ENCODE results near the gene PDE6G.
"Not testable (repeated sequence)": the region's sequence is repeated elsewhere in the genome, so short reads cannot be mapped to it uniquely, and the experiment has no call there.

Gene PDE6G

GRCh38 chr17:81635973-81636504, 20.3 kb downstream of the PDE6G start:
- Mint-ChIP-seq H3K27me3 (no peaks in the 10 kb centered on the region), H3K4me1 (peaks cover 18% of the 10 kb centered on the region), H3K9me3 (no peaks in the 10 kb centered on the region), H3K4me3 (peak overlapping the region; percentile 99), H3K27ac (peak overlapping the region; percentile 96), H3K36me3 (peaks cover 6% of the 10 kb centered on the region)

- peaks cover 18% of the 10 kb centered on the region for H3K4me1 Mint-ChIP-seq
- no peaks in the 10 kb centered on the region for H3K27me3 Mint-ChIP-seq
- no peaks in the 10 kb centered on the region for H3K9me3 Mint-ChIP-seq
- peak overlapping the region; percentile 41 for H3K27ac Mint-ChIP-seq
- H3K36me3 Mint-ChIP-seq, result peaks cover 6% of the 10 kb centered on the region
- H3K4me3 Mint-ChIP-seq, result peak overlapping the region; percentile 99
These were observed 20.9 kb downstream of the PDE6G start for GRCh38 chr17:81635431-81635830.

GRCh38 chr17:81631482-81631881, 24.9 kb downstream of the PDE6G start:
- Mint-ChIP-seq H3K4me1 (peaks cover 16% of the 10 kb centered on the region), H3K9me3 (no peaks in the 10 kb centered on the region), H3K27me3 (no peaks in the 10 kb centered on the region), H3K36me3 (peaks cover 8% of the 10 kb centered on the region), H3K27ac (no peak overlapping the region), H3K4me3 (no peak overlapping the region)

GRCh38 chr17:81630274-81630673, 26.1 kb downstream of the PDE6G start:
- Mint-ChIP-seq H3K4me1 (peaks cover 13% of the 10 kb centered on the region), H3K36me3 (peaks cover 12% of the 10 kb centered on the region), H3K4me3 (no peak overlapping the region), H3K9me3 (no peaks in the 10 kb centered on the region), H3K27me3 (no peaks in the 10 kb centered on the region), H3K27ac (no peak overlapping the region)

DNA sequence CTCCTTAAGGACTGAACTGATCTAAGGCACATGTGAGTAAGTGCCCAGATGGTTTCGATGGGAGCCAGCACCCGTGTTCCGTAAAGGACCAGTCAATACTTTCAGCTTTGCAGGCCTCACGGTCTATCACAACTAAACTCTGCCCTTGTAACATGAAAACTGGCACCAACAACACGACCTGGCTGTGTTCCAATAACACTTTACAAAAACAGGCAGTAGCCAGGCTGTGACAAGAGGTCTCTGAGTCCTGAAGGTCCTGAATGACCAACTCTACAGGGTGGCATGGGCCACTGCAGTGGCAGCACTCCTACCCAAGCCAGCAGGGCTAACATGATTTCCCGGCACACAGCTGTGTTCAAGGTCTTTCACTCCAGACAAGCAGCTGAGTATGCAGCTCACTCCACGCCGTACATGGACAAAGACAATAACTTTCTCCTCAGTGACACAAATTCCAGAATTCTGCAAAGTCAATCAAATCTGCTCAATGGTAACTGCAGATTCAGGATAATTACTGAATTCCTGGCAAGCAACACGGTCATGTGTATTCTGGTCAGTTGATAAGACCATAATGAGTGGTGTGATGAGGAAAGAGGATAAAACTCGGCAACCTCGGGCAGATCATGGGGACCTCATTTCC, 34.7 kb downstream of the PDE6G start:
- H3K27me3 Mint-ChIP-seq, result no peaks in the 10 kb centered on the region
- H3K4me1 Mint-ChIP-seq, result peaks cover 24% of the 10 kb centered on the region
- no peaks in the 10 kb centered on the region for H3K9me3 Mint-ChIP-seq
- H3K27ac Mint-ChIP-seq, result no peak overlapping the region
- no peak overlapping the region for H3K4me3 Mint-ChIP-seq
- H3K36me3 Mint-ChIP-seq, result peaks cover 26% of the 10 kb centered on the region

DNA sequence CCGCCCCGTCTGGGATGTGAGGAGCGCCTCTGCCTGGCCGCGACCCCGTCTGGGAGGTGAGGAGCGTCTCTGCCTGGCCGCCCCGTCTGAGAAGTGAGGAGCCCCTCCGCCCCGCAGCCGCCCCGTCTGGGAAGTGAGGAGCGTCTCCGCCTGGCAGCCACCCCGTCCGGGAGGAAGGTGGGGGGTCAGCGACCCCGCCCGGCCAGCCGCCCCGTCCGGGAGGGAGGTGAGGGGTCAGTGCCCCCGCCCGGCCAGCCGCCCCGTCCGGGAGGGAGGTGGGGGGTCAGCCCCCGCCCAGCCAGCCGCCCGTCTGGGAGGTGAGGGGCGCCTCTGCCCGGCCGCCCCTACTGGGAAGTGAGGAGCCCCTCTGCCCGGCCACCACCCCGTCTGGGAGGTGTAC, 38.0 kb downstream of the PDE6G start:
- H3K36me3 Mint-ChIP-seq, H3K4me3 Mint-ChIP-seq, H3K27ac Mint-ChIP-seq, H3K9me3 Mint-ChIP-seq, H3K27me3 Mint-ChIP-seq: not testable (repeated sequence)
- peaks cover 31% of the 10 kb centered on the region for H3K4me1 Mint-ChIP-seq

DNA sequence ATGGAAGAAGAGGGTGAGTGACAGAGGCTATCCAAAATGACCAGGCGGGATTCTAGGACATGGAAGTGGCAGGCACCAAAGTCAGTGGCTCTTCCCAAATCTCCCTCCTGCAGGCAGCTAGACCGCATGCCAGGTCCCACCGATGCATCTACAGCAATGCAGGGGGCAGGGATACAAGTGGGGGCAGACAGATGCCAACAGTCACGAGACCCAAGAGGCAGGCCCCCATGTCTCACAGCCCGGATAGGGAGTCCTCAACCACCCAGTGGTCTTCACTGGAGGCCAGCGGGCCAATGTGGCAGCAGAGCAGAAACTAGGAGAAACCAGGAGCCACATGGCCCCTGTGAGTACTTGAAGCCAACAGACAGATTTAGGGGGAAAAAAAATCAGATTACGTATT, 39.5 kb downstream of the PDE6G start:
- H3K27ac Mint-ChIP-seq, result no peak overlapping the region
- H3K4me3 Mint-ChIP-seq, result no peak overlapping the region
- H3K4me1 Mint-ChIP-seq, result peaks cover 31% of the 10 kb centered on the region
- no peaks in the 10 kb centered on the region for H3K9me3 Mint-ChIP-seq
- H3K27me3 Mint-ChIP-seq, result no peaks in the 10 kb centered on the region
- peaks cover 7% of the 10 kb centered on the region for H3K36me3 Mint-ChIP-seq

DNA sequence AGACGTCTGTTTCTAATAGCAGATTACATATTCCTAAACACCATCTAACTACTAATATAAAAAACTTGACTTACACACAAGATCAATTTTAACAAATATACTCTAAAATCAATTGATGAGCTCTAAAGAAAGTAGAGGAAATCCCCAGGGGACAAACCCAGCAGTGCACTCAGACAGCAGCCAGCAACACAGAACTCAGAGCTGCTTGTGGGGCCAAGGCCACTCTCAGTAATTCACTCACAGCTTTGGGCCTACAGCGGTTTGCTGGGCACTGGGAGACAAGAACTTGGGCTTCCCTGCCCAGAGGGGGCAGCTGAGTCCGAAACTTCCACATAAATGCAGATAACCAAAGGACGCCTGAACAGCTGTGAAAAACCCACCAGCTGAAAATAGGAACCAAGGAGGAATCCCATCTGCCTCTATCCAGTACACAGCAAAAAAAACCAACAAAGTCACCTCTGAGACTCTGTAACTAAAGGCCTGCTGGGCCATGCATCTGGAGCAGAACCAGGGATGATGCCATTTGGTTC, 40.9 kb downstream of the PDE6G start:
- Mint-ChIP-seq H3K27me3 (no peaks in the 10 kb centered on the region), H3K27ac (no peak overlapping the region), H3K9me3 (no peaks in the 10 kb centered on the region), H3K4me1 (peaks cover 31% of the 10 kb centered on the region), H3K4me3 (no peak overlapping the region), H3K36me3 (peaks cover 5% of the 10 kb centered on the region)

DNA sequence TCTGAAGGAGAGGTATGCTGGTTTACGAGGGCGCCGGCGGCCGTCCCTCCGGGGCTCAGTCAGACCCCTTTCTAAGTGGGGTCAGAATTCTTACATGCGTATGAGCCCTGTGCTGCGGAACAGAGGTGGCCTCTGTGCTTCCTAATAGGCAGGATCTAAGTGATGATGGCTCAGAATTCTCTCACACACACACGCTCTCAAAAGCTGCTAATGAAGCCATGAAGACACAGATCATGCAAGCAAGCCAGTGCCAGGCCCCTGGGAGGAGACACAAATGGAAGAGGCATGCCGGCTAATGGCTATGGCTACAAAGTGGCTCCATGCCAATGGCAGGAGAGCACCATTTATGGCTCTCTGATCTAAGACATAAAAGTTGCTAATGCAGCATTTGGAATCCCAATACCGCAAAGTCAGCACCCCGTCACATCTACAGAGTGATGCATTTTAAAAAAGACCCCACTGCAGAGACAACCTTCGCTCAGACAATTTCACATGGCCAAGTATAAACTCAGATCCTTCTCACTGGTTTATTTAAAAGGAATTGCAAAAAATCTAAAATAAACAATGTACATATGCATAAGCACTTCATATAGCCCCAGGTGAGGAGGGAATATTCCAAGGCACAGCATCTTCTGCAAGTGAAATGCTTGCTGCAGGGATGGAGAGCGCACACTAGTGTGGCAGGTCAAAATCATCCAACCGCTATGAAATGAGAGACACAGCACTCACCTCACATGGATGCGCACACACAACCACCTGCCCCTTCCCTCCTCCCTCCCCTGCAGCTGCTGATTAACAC, 44.0 kb downstream of the PDE6G start:
- H3K4me1 Mint-ChIP-seq, result peaks cover 31% of the 10 kb centered on the region
- no peaks in the 10 kb centered on the region for H3K27me3 Mint-ChIP-seq
- peaks cover 2% of the 10 kb centered on the region for H3K36me3 Mint-ChIP-seq
- H3K4me3 Mint-ChIP-seq, result no peak overlapping the region
- no peak overlapping the region for H3K27ac Mint-ChIP-seq
- H3K9me3 Mint-ChIP-seq, result no peaks in the 10 kb centered on the region

- Mint-ChIP-seq H3K9me3 (no peaks in the 10 kb centered on the region), H3K27me3 (no peaks in the 10 kb centered on the region), H3K27ac (no peak overlapping the region), H3K4me1 (peaks cover 14% of the 10 kb centered on the region), H3K4me3 (no peak overlapping the region), H3K36me3 (peaks cover 7% of the 10 kb centered on the region)
These were observed 46.6 kb downstream of the PDE6G start for GRCh38 chr17:81609541-81610311.

DNA sequence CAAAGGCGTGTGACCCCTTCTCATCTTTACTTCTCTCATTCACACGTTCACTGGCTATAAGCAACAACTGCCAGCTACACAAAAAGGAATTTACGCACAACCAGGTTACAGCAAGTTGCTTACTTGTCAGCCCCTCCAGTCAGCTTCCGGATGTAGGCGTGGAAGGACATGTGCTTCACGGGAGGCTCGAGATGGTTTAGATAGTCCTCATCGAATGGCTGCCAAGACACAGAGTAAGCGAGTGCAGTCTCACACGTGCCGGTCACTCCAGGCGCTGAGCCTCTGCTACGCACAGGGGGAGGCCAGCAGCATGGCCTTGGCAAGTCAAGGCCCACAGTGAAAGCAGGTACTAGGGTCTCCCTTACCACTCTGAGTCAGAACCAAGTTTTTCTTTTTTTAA, 47.7 kb downstream of the PDE6G start:
- H3K36me3 Mint-ChIP-seq, result peaks cover 8% of the 10 kb centered on the region
- H3K9me3 Mint-ChIP-seq, result no peaks in the 10 kb centered on the region
- H3K27me3 Mint-ChIP-seq, result no peaks in the 10 kb centered on the region
- no peak overlapping the region for H3K4me3 Mint-ChIP-seq
- peak overlapping the region; percentile 51 for H3K27ac Mint-ChIP-seq
- peaks cover 3% of the 10 kb centered on the region for H3K4me1 Mint-ChIP-seq

GRCh38 chr17:81608082-81608481, 48.3 kb downstream of the PDE6G start:
- no peaks in the 10 kb centered on the region for H3K27me3 Mint-ChIP-seq
- no peaks in the 10 kb centered on the region for H3K4me1 Mint-ChIP-seq
- no peak overlapping the region for H3K4me3 Mint-ChIP-seq
- peaks cover 8% of the 10 kb centered on the region for H3K36me3 Mint-ChIP-seq
- no peak overlapping the region for H3K27ac Mint-ChIP-seq
- no peaks in the 10 kb centered on the region for H3K9me3 Mint-ChIP-seq

DNA sequence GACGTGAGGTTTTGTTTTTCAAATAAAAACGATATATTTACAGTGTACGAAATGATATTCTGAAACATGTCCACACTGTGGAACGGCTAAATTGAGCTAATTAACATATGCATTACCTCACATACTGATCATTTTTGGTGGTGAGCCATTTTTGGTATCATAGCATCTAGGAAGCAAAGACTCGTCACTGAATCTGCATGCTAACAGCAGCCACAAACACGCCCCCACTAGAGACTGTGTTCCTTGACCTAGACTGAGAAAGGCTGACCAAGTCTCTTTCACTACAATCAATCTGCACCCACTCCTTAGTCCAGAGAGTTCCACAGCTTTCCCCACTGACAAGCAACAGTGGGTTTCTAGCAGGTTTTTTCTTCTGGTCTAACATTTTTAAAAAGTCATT, 48.9 kb downstream of the PDE6G start:
- H3K9me3 Mint-ChIP-seq, result no peaks in the 10 kb centered on the region
- H3K4me1 Mint-ChIP-seq, result no peaks in the 10 kb centered on the region
- no peak overlapping the region for H3K4me3 Mint-ChIP-seq
- H3K27me3 Mint-ChIP-seq, result no peaks in the 10 kb centered on the region
- H3K27ac Mint-ChIP-seq, result no peak overlapping the region
- H3K36me3 Mint-ChIP-seq, result peaks cover 7% of the 10 kb centered on the region

DNA sequence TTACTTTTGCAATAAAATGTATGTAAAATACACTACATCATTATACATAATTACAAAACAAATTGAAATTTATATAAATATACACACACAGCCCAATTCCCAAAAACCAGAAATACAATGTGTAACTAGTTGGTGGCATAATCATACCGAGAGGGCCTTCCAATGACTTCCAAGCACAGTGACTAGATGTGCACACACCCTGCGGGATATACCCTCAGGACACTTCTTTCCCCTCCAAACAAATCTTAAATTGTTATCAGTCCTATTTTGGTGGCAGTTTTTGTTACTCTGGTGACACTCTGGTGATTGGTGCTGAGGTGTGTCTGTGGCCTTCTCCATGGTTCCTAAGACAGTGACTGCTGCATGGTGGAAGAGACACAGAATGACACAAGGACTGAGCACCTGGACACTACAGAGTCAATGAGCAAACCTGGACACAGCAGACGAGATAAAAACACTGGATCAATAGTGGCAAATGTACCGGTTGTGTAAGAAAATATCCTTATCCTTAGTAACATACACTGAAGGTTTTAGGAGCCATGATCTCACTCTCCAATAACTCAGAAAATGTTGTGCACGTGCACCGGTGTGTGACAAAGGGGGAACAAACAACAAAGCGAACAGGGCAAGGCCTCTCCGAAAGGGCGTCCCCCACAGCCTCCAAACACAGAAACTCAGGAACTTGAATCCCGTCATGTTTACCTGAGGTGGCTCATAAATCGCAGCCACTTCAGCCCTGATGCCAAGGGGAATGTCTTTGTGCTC, 52.3 kb downstream of the PDE6G start:
- Mint-ChIP-seq H3K4me3 (no peak overlapping the region), H3K27ac (no peak overlapping the region), H3K9me3 (no peaks in the 10 kb centered on the region), H3K4me1 (peaks cover 6% of the 10 kb centered on the region), H3K36me3 (peaks cover 13% of the 10 kb centered on the region), H3K27me3 (no peaks in the 10 kb centered on the region)

DNA sequence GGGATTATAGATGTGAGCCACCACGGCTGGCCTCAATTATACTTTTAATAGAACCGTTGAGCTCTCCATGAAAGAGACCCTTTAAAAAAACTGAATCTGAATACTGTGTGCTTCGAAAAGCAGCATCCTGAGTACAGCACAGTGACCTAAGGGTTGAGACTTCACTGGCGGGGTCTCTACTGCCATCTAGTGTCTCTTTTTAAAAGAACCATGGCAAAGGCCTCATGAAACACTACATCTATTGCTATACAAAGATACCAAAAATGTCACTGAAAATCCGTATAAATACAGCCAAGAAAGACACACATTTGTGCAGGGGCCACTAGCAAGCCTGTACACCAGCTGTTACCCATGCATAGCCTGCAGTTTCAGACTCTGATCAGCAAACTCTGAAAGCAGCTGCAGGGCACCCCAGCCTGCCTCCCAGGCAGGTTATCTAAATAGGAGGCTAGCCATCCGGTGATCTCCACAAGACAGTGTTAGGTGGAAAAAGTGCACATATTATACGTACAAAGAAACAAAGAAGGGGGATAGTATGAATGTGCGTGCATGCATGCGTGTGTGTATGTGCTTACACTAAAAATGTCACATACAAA, 54.7 kb downstream of the PDE6G start:
- no peaks in the 10 kb centered on the region for H3K9me3 Mint-ChIP-seq
- H3K4me3 Mint-ChIP-seq, result no peak overlapping the region
- peaks cover 6% of the 10 kb centered on the region for H3K4me1 Mint-ChIP-seq
- no peaks in the 10 kb centered on the region for H3K27me3 Mint-ChIP-seq
- H3K27ac Mint-ChIP-seq, result peak overlapping the region; percentile 41
- H3K36me3 Mint-ChIP-seq, result peaks cover 15% of the 10 kb centered on the region

Data from activated naive CD4-positive, alpha-beta T cell treated with anti-CD3 and anti-CD28 coated beads, Interleukin-2, amount 50 U/mL, for 24 hours (primary cell).